GM13977 (cell line): ENCODE measurements around the gene KCNMB2.
A peak's percentile ranks its signal among the peaks of the same experiment; 100 is the strongest.
"Not testable (repeated sequence)": the region's sequence is repeated elsewhere in the genome, so short reads cannot be mapped to it uniquely, and the experiment has no call there.

ENCODE experiments used
- DNase-seq: peaks from one replicate; pipeline ENCODE4 v3.0.0; 2012; ENCODE audit warnings: low spot score
- CTCF ChIP-seq: IDR thresholded peaks from 2 replicates; pipeline ENCODE4 v1.5.1; 2012; ENCODE audit warnings: mild to moderate bottlenecking, control low read depth; ENCODE audit not compliant: insufficient read depth; ENCODE audit errors: extremely low read depth, missing control alignments
- in situ Hi-C: fragments of 300-500 bp; cut with MboI; formaldehyde crosslinking; loops from one replicate; pipeline ENCODE4 v1.12.0; 2022; ENCODE audit warnings: low sequenced_read_pairs, low pct_unique_long_range_greater_than_20kb, mixed read lengths, inconsistent platforms; ENCODE audit not compliant: unreplicated experiment

Gene KCNMB2

GRCh38 chr3:178545337-178545736 is 9.1 kb downstream of the KCNMB2 start:
- in situ Hi-C loops = loop anchor here (25.0 kb wide), 1 partner anchor 417 kb away; no protein-coding TSS in a partner anchor
- no peak for TF ChIP-seq CTCF
- DNase-seq = no peak

GRCh38 chr3:178546079-178546478 is 9.8 kb downstream of the KCNMB2 start:
- in situ Hi-C loops = loop anchor here (25.0 kb wide), 1 partner anchor 416 kb away; no protein-coding TSS in a partner anchor
- DNase-seq = peak; percentile 16
- TF ChIP-seq CTCF = no peak

GRCh38 chr3:178549426-178549825 is 13.2 kb downstream of the KCNMB2 start:
- DNase-seq = not testable (repeated sequence)
- in situ Hi-C loops = loop anchor here (25.0 kb wide), 1 partner anchor 413 kb away; no protein-coding TSS in a partner anchor

DNA sequence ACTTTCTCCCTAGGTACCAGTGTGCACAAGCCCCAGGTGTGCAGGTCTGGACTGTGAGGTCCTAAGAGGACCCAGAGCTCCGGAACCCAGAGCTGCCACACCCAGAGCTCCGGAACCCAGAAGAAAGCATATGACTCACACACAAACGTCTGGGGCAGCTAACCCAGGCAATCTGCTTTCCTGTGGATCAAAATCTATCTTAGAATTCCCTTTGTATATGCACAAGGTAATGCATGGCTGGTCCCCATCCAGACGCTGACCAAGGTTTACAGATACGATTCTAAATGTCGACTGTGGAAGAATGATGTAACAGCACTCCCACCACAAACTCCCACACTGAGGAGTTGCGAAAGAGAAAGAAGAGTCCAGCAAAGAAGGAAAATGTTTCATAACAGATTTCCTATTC is 15.7 kb downstream of the KCNMB2 start:
- in situ Hi-C loops = no loop called here
- no peak for DNase-seq

DNA sequence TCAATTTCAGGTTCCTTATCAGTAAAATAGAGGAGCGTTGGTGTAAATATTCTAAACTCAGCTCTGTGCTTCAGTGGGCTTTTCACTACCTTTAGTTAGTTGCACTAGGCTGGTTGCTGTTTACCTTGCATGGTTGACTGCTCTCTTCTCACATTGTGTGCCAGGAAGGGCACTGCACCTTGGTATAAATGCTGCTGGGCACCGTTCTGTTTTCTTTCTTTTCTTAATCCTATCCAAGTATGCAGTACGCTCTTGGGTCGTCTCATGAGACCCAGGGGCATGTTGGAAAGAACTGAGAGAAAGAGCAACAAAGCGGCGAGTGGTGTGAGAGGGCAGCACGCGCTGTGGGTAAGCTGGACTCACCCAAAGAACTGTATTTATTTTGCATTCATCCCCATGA is 22.4 kb downstream of the KCNMB2 start:
- in situ Hi-C loops = no loop called here

More for the DNA sequence above, 15.7 kb downstream of the KCNMB2 start:
- no peak for TF ChIP-seq CTCF

GRCh38 chr3:178560759-178561158 is 24.5 kb downstream of the KCNMB2 start:
- DNase-seq = no peak
- in situ Hi-C loops = no loop called here
- no peak for TF ChIP-seq CTCF

More for the DNA sequence above, 22.4 kb downstream of the KCNMB2 start:
- DNase-seq = no peak
- no peak for TF ChIP-seq CTCF

- no peak for DNase-seq
- in situ Hi-C loops = no loop called here
Measured at GRCh38 chr3:178561239-178561638, 25.0 kb downstream of the KCNMB2 start.

More at GRCh38 chr3:178561239-178561638, 25.0 kb downstream of the KCNMB2 start:
- TF ChIP-seq CTCF = no peak
